Lower lobe of right lung (tissue), 2 donors: ENCODE data around the gene ACSM2A. TPM values are rescaled to one million over a fixed set of nuclear protein-coding genes. Genes with fewer than 3 reads are reported as not detected.
"Not testable (repeated sequence)": the region's sequence is repeated elsewhere in the genome, so short reads cannot be mapped to it uniquely, and the experiment has no call there.

Experiments used
- ATAC-seq, 2 donors: fragments of 200-7000 bp; cut with Tn5 transposase; one replicate each; pipeline ENCODE4 v1.9.1; 2020 to 2022; ENCODE audit warnings: mild to moderate bottlenecking in 2 of 2, moderate library complexity in 2 of 2
- DNase-seq: peaks from one replicate; pipeline ENCODE4 v3.0.0-alpha.2; 2020
- H3K27ac ChIP-seq: fragments of 200-600 bp; one replicate; pipeline ENCODE4 v1.8.0; 2022
- H3K27me3 ChIP-seq: fragments of 200-600 bp; one replicate; pipeline ENCODE4 v1.8.0; 2022; ENCODE audit warnings: low read depth
- H3K36me3 ChIP-seq: fragments of 200-600 bp; one replicate; pipeline ENCODE4 v1.8.0; 2022; ENCODE audit warnings: mild to moderate bottlenecking
- H3K4me1 ChIP-seq: fragments of 200-600 bp; one replicate; pipeline ENCODE4 v1.8.0; 2022
- H3K4me3 ChIP-seq: fragments of 200-600 bp; one replicate; pipeline ENCODE4 v1.8.0; 2022; ENCODE audit warnings: mild to moderate bottlenecking
- H3K9me3 ChIP-seq: fragments of 200-600 bp; one replicate; pipeline ENCODE4 v1.8.0; 2022
- CTCF ChIP-seq: fragments of 200-600 bp; IDR thresholded peaks from one replicate; pipeline ENCODE4 v1.8.0; 2022; ENCODE audit warnings: antibody characterized with exemption, mild to moderate bottlenecking
- intact Hi-C: fragments of 100-400 bp; cut with DNase I; formaldehyde crosslinking; loops from one replicate; pipeline ENCODE4 v1.11.0; 2022
- total RNA-seq: library from RNA; stranded (reverse); fragmentation: NEBNext Ultra II Directional; extraction: Animal tissue kit (Norgen Biotek cat#: 25700); gene quantifications from one replicate; pipeline ENCODE4 v1.2.1, GENCODE V29; 2021
- donor health status: DM: no; HTN: yes; CAD: no; lungs with severe emphysema.

Gene ACSM2A
- total RNA-seq, 1 donor from 2014 or later: not detected

DNA sequence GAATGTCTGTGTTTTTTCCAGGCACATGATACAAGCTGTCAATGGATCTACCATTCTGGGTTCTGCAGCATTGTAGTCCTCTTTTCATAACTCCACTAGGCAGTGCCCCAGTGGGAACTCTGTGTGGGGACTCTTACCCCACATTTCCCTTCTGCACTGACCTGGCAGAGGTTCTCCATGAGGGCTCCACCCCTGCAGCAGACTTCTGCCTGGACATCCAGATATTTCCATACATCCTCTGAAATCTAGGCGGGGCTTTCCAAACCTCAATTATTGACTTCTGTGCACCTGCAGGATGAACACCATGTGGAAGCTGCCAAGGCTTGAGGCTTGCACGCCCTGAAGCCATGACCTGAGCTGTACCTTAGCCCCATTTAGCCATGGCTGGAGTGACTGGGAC lies 56.0 kb downstream of the ACSM2A start:
- no peak for TF ChIP-seq CTCF
- no peaks in the 10 kb centered on the region for H3K36me3 ChIP-seq
- H3K27ac ChIP-seq: no peak overlapping the region
- H3K27me3 ChIP-seq: no peaks in the 10 kb centered on the region
- H3K9me3 ChIP-seq: peaks cover 10% of the 10 kb centered on the region
- intact Hi-C loops: no loop called here
- DNase-seq (no peak), ATAC-seq (no peak)
- no peaks in the 10 kb centered on the region for H3K4me1 ChIP-seq
- H3K4me3 ChIP-seq: no peak overlapping the region

DNA sequence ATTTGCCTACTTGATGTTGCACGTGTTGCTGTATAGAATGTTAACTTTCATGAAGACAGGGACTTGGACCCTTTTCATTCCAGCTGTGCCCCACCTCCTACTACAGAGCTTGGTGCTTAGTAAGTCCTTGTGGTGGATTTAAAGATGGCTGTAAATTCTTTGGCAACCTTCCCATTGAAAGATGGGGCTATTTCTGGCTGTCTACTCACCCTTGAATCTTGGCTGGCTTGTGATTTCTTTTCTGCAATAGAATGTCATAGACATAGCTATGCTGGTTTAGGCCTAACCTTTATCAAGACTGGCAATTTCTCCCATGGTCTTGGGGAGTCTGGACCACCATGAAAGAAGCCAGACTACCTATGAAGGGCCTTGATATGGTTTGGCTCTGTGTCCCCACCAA lies 59.0 kb downstream of the ACSM2A start:
- no peaks in the 10 kb centered on the region for H3K36me3 ChIP-seq
- no peak overlapping the region for H3K4me3 ChIP-seq
- intact Hi-C loops: no loop called here
- H3K27me3 ChIP-seq: no peaks in the 10 kb centered on the region
- no peaks in the 10 kb centered on the region for H3K4me1 ChIP-seq
- DNase-seq (no peak), ATAC-seq (no peak)
- no peak overlapping the region for H3K27ac ChIP-seq
- peaks cover 10% of the 10 kb centered on the region for H3K9me3 ChIP-seq
- TF ChIP-seq CTCF: no peak

DNA sequence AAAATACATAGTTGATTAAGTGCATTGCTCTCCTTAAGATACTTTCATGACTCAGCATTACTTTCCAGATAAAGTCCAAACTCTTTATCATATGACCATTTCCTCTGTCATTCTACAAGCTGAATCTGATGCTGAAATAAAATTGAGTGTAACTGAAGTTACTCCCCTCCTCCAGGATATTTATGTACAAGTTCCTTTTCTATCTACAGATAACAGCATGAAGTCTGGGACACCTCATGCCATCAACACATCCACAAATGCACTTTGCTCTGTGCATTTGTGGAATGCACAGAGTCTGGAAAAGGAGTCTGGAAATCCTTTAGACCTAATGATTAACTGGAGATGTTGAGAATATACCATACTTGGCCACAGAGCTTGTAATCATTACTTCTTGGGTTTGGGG lies 64.4 kb downstream of the ACSM2A start:
- no peak for DNase-seq
- H3K4me3 ChIP-seq: no peak overlapping the region
- no peaks in the 10 kb centered on the region for H3K27me3 ChIP-seq
- H3K4me1 ChIP-seq: no peaks in the 10 kb centered on the region
- H3K27ac ChIP-seq: no peak overlapping the region
- intact Hi-C loops: no loop called here
- no peak for ATAC-seq
- no peaks in the 10 kb centered on the region for H3K9me3 ChIP-seq
- H3K36me3 ChIP-seq: no peaks in the 10 kb centered on the region
- TF ChIP-seq CTCF: no peak

DNA sequence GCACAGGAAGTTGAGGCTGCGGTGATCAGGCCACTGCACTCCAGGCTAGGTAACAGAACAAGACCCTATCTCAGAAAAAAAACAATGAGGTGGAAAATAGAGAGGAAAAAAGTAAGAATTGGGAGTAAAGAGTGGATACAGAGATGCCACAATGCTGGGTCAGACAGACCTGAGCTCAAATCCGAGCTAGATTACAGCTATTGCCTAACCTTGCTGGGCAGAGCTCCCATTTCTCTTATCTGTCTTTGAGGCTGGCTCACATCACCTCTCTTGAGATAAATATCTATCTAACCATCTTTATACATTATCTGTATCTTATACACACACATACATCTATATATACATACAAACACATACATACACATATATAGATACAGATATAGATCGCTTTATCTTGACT lies 65.8 kb downstream of the ACSM2A start:
- intact Hi-C loops: no loop called here
- ATAC-seq (no peak), DNase-seq (no peak)
- Histone ChIP-seq H3K4me1 (no peaks in the 10 kb centered on the region), H3K9me3 (no peaks in the 10 kb centered on the region), H3K27ac (no peak overlapping the region), H3K4me3 (no peak overlapping the region), H3K36me3 (no peaks in the 10 kb centered on the region), H3K27me3 (no peaks in the 10 kb centered on the region)
- no peak for TF ChIP-seq CTCF

- Histone ChIP-seq H3K27ac (no peak overlapping the region), H3K4me3 (no peak overlapping the region), H3K4me1 (no peaks in the 10 kb centered on the region), H3K9me3 (no peaks in the 10 kb centered on the region), H3K36me3 (no peaks in the 10 kb centered on the region), H3K27me3 (no peaks in the 10 kb centered on the region)
- intact Hi-C loops: no loop called here
- no peak for ATAC-seq
- DNase-seq: no peak
- no peak for TF ChIP-seq CTCF
Measured at GRCh38 chr16:20519231-20519630, 67.9 kb downstream of the ACSM2A start.

- DNase-seq (no peak), ATAC-seq (no peak)
- H3K4me1 ChIP-seq: no peaks in the 10 kb centered on the region
Measured at GRCh38 chr16:20520103-20520502, 68.8 kb downstream of the ACSM2A start.

GRCh38 chr16:20531795-20532194 lies 80.5 kb downstream of the ACSM2A start:
- H3K9me3 ChIP-seq, H3K36me3 ChIP-seq, H3K27me3 ChIP-seq, DNase-seq, H3K4me1 ChIP-seq, intact Hi-C loops, H3K27ac ChIP-seq, H3K4me3 ChIP-seq: not testable (repeated sequence)
- peak in 1 of 2 donors; percentile 45 for ATAC-seq

More at GRCh38 chr16:20520103-20520502, 68.8 kb downstream of the ACSM2A start:
- intact Hi-C loops: no loop called here
- Histone ChIP-seq H3K36me3 (no peaks in the 10 kb centered on the region), H3K4me3 (no peak overlapping the region), H3K27me3 (no peaks in the 10 kb centered on the region), H3K27ac (no peak overlapping the region), H3K9me3 (no peaks in the 10 kb centered on the region)
- TF ChIP-seq CTCF: no peak

- H3K4me3 ChIP-seq, H3K27ac ChIP-seq, H3K9me3 ChIP-seq, H3K4me1 ChIP-seq, H3K27me3 ChIP-seq, DNase-seq, intact Hi-C loops, ATAC-seq, H3K36me3 ChIP-seq: not testable (repeated sequence)
Measured at GRCh38 chr16:20532284-20532792, 81.0 kb downstream of the ACSM2A start.
